Gastroesophageal sphincter (tissue), 4 donors: Measurements from ENCODE around the gene COL6A1. TPM values are rescaled to one million over a fixed set of nuclear protein-coding genes. Genes with fewer than 3 reads are reported as not detected.
A peak's percentile ranks its signal among the peaks of the same experiment; 100 is the strongest.
"Not testable (repeated sequence)": the region's sequence is repeated elsewhere in the genome, so short reads cannot be mapped to it uniquely, and the experiment has no call there.

Experiments used
- ATAC-seq: fragments of 150-250 bp; one replicate; pipeline ENCODE4 v1.9.1; 2016; ENCODE audit warnings: mild to moderate bottlenecking, moderate library complexity
- H3K27ac ChIP-seq, 4 donors: fragments of 200-600 bp; sonication (generic) in 3 of 4; 1 replicate in 3 of 4; 2 replicates in 1 of 4; pipeline ENCODE4 v1.5.1; 2016 to 2019
- H3K27me3 ChIP-seq: fragments of 200-600 bp; sonication (generic); one replicate; pipeline ENCODE4 v1.5.1; 2019
- H3K36me3 ChIP-seq, 2 donors: fragments of 200-600 bp; sonication (generic); one replicate each; pipeline ENCODE4 v1.5.1; 2019; ENCODE audit warnings: control low read depth in 1 of 2
- H3K4me1 ChIP-seq, 3 donors: fragments of 200-600 bp; sonication (generic); 1 replicate in 2 of 3; 2 replicates in 1 of 3; pipeline ENCODE4 v1.5.1; 2016 to 2019; ENCODE audit warnings: control low read depth in 2 of 3
- H3K4me3 ChIP-seq, 2 donors: fragments of 200-600 bp; sonication (generic); one replicate each; pipeline ENCODE4 v1.5.1; 2019; ENCODE audit warnings: mild to moderate bottlenecking in 1 of 2, moderate library complexity in 1 of 2
- H3K9me3 ChIP-seq, 3 donors: fragments of 200-600 bp; sonication (generic); one replicate each; pipeline ENCODE4 v1.5.1; 2017 to 2019; ENCODE audit warnings: control low read depth in 2 of 3
- EP300 ChIP-seq: sonication (generic); formaldehyde crosslinking; IDR thresholded peaks from one replicate; pipeline ENCODE4 v1.6.1; 2017; ENCODE audit warnings: antibody characterized with exemption, mild to moderate bottlenecking
- POLR2A ChIP-seq, 2 donors: fragments of 450-650 bp; IDR thresholded peaks; one replicate each; pipeline ENCODE4 v1.6.1; 2017; ENCODE audit warnings: antibody characterized with exemption in 2 of 2, mild to moderate bottlenecking in 2 of 2, moderate library complexity in 1 of 2
- POLR2AphosphoS5 ChIP-seq: sonication (generic); formaldehyde crosslinking; IDR thresholded peaks from one replicate; pipeline ENCODE4 v1.6.1; 2017; ENCODE audit warnings: antibody characterized with exemption
- WGBS, 2 donors: methylation state at CpG; one replicate each; pipeline ENCODE4 v1.1.5; 2018; ENCODE audit warnings: low coverage in 1 of 2; 5-methylcytosine and 5-hydroxymethylcytosine counted together
- total RNA-seq, 4 donors: library from RNA; depleted of rRNA; stranded (reverse); fragments of >200 nt; gene quantifications; one replicate each; pipeline ENCODE4 v1.1.0, GENCODE V29; 2016
- TF ChIP-seq, protein P1 (sequence below), 4 experiments: fragments of 200-600 bp in 2 of 4; fragments of 450-650 bp in 2 of 4; sonication (generic) in 1 of 4; IDR thresholded peaks; one replicate each; pipeline ENCODE4 v1.5.1; 2017 to 2019; ENCODE audit warnings: antibody characterized with exemption in 4 of 4, mild to moderate bottlenecking in 2 of 4, moderate library complexity in 2 of 4

COL6A1 gene
- total RNA-seq, 4 donors from 2014 or later = 477 to 1,231 (median 878) TPM

DNA sequence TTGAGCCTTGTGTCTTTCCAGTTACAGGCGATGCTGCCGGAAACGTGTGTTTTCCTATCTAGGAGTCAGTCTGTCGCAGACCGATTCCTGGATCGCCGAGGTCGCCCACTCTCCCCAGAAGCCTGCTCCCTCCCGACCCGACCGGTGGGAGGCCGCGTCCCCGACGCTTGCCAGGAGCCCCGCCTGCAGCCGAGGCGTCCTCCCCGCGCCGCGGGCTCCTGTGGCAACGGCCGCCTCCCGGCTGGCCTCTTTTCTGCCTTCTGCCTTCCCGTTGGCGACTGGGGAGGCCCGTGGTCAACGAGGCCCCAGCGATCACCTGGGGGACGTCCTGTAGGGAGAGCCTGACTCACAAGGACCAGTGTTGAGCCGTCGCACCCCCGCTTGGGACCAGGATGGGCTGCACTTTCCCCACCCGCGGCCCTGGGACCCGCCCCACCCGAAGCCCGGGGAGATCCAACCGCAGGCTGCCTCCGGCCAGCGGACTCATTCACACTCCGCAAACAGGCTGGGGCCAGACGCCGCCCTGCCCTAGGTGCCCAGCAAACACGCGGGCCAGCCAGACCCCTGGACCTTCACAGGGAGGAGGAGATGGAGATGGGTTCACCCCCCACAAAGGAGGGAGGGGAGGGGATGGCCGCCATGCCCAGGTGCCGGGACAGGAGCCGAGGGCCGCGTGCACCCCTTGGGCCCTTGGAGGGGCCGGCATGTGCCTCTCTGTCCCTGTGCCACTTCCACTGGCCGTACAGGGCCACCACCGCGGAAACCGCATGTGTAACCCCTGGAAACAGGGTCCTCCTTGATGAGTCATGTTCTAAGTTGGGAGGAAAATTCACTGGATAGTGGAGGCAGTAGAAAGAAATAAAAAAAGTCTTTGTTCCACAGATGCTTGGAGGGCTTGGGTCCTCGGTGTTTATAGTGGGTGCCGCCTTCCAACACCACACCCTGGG is 7.2 kb upstream of the COL6A1 start:
- TF ChIP-seq POLR2A (IDR thresholded peaks at IDR 0.05) (no peak), POLR2AphosphoS5 (peak; percentile 3)
- peaks cover 0 to 94% (median 53%) of the 10 kb centered on the region in 3 donors for H3K4me1 ChIP-seq

DNA sequence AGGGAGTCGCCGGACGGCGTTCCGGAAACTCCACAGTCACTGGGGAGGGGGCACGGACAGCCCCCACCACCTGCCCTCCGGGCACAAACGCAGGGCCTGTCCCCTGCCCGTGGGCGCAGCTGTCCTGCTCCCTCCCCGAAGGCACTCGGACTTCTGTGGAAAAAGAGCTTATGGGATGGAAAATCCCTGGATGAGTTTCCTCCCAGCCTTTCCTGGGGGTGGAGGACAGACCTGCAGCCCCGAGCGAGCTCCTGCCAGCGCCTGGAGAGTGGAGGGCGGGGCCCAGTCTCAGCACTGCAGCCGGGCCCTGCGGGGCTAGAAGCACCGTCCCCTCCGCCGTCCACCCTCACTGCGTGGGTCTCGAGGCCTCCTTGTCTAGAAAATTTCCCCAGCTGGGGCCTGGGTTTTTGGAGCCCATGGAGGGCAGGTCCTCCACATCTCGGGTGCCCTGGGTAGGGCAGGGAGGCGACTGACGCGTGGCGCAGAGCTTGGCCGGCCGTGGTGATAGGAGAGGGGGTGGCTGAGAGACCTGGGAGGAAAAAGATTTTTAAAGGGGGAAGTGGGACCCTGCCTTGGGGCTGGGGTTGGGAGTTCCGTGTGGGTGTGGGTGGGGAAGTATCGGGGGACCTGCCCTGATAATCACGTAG is 6.4 kb upstream of the COL6A1 start:
- Histone ChIP-seq H3K4me1 (peaks cover 0 to 99% (median 58%) of the 10 kb centered on the region in 3 donors), H3K9me3 (no peaks in the 10 kb centered on the region), H3K27me3 (no peaks in the 10 kb centered on the region), H3K27ac (peak overlapping the region; percentile 94 to 99 (median 97)), H3K36me3 (no peaks in the 10 kb centered on the region), H3K4me3 (peak overlapping the region; percentile 36 to 58)
- WGBS, 2 donors = 5% methylated on average over 5 of the region's 33 CpGs; no CpG with 5 or more reads in 1 of the 2 donors
- TF ChIP-seq POLR2AphosphoS5 (peak; percentile 21), POLR2A (IDR thresholded peaks at IDR 0.05) (peak; percentile 56 to 58), EP300 (no peak)
- TF ChIP-seq, protein P1, sequence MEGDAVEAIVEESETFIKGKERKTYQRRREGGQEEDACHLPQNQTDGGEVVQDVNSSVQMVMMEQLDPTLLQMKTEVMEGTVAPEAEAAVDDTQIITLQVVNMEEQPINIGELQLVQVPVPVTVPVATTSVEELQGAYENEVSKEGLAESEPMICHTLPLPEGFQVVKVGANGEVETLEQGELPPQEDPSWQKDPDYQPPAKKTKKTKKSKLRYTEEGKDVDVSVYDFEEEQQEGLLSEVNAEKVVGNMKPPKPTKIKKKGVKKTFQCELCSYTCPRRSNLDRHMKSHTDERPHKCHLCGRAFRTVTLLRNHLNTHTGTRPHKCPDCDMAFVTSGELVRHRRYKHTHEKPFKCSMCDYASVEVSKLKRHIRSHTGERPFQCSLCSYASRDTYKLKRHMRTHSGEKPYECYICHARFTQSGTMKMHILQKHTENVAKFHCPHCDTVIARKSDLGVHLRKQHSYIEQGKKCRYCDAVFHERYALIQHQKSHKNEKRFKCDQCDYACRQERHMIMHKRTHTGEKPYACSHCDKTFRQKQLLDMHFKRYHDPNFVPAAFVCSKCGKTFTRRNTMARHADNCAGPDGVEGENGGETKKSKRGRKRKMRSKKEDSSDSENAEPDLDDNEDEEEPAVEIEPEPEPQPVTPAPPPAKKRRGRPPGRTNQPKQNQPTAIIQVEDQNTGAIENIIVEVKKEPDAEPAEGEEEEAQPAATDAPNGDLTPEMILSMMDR (IDR thresholded peaks at IDR 0.05) = peak in 2 of 4 experiments; percentile 41 to 46
- peak; percentile 48 for ATAC-seq

More for the DNA sequence above, 7.2 kb upstream of the COL6A1 start:
- H3K36me3 ChIP-seq = no peaks in the 10 kb centered on the region
- no peaks in the 10 kb centered on the region for H3K27me3 ChIP-seq
- H3K27ac ChIP-seq = peak overlapping the region; percentile 94 to 99 (median 97)
- peak; percentile 19 for ATAC-seq
- H3K4me3 ChIP-seq = peak overlapping the region; percentile 36 to 58
- 0% methylated on average over 5 of the region's 59 CpGs; no CpG with 5 or more reads in 1 of the 2 donors for WGBS, 2 donors
- H3K9me3 ChIP-seq = no peaks in the 10 kb centered on the region

- H3K36me3 ChIP-seq, ATAC-seq, H3K27me3 ChIP-seq, H3K9me3 ChIP-seq: not testable (repeated sequence)
- peak overlapping the region in 1 of 2 donors; percentile 58 for H3K4me3 ChIP-seq
- peaks cover 0 to 97% (median 52%) of the 10 kb centered on the region in 3 donors for H3K4me1 ChIP-seq
- 44 to 60% methylated on average over 9 to 13 of the region's 13 CpGs for WGBS, 2 donors
- H3K27ac ChIP-seq = peak overlapping the region; percentile 94 to 99 (median 97)
Measured at GRCh38 chr21:45975667-45976409, 5.7 kb upstream of the COL6A1 start.

DNA sequence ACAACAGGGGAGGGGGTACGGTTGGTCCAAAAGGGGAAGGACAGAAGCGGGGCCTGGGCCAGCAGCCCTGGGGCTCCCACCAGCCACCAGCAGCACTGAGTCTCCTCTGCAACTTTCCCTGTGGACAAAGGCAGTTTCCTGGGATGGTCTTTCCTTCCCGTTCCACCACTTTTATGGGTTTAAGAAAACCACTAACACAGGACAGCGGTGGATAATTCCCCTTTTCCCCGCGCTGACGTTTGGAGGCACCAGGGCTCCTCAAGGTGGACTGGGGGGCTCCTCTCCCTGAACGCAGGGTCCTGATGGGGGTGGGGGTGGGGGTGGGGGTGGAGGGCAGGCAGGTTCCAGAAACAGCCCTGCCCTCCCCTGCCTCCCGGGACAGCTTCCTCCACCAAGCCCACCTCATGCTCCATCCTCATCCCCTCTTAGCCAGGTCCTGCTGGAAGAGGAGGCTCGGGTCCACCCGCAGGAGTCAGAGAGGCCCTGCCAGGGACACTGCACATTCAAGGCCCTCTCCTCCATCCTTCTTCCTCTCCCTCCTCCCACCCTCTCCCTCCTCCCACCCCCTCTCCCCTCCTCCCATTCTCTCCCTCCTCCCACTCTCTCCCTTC is 4.8 kb upstream of the COL6A1 start:
- Histone ChIP-seq H3K9me3 (no peaks in the 10 kb centered on the region), H3K27ac (peak overlapping the region; percentile 66 to 99 (median 96)), H3K36me3 (no peaks in the 10 kb centered on the region), H3K27me3 (no peaks in the 10 kb centered on the region), H3K4me3 (no peak overlapping the region), H3K4me1 (peaks cover 0 to 91% (median 42%) of the 10 kb centered on the region in 3 donors)
- no peak for ATAC-seq
- 71% methylated on average over 8 of the region's 11 CpGs; no CpG with 5 or more reads in 1 of the 2 donors for WGBS, 2 donors
- no peak for TF ChIP-seq POLR2AphosphoS5

GRCh38 chr21:45977396-45977795 is 4.2 kb upstream of the COL6A1 start:
- no peaks in the 10 kb centered on the region for H3K9me3 ChIP-seq
- no peaks in the 10 kb centered on the region for H3K36me3 ChIP-seq
- 10% methylated on average over 2 of the region's 5 CpGs; no CpG with 5 or more reads in 1 of the 2 donors for WGBS, 2 donors
- peak overlapping the region; percentile 66 to 99 (median 96) for H3K27ac ChIP-seq
- ATAC-seq = no peak
- H3K4me1 ChIP-seq = peaks cover 0 to 85% (median 36%) of the 10 kb centered on the region in 3 donors
- H3K4me3 ChIP-seq = peak overlapping the region in 1 of 2 donors; percentile 16
- no peaks in the 10 kb centered on the region for H3K27me3 ChIP-seq
- TF ChIP-seq, protein P1 (IDR thresholded peaks at IDR 0.05) = no peak
- TF ChIP-seq POLR2AphosphoS5 (no peak), EP300 (no peak), POLR2A (IDR thresholded peaks at IDR 0.05) (no peak)
